D721Med (cell line): Measurements from ENCODE around the gene COLEC12.

ENCODE experiments used
- DNase-seq: peaks from one replicate; pipeline ENCODE4 v3.0.0; 2011; ENCODE audit warnings: low spot score; ENCODE audit not compliant: insufficient read length
- FAIRE-seq: peaks from 2 replicates; lab custom pipeline; 2011; peaks lifted over from hg19 to GRCh38; lab: Jason Lieb, UNC
- CTCF ChIP-seq: IDR thresholded peaks from 2 replicates; pipeline ENCODE4 v1.5.1; 2012; ENCODE audit warnings: mild to moderate bottlenecking, control low read depth; ENCODE audit not compliant: insufficient read depth; ENCODE audit errors: missing control alignments

Gene COLEC12

DNA sequence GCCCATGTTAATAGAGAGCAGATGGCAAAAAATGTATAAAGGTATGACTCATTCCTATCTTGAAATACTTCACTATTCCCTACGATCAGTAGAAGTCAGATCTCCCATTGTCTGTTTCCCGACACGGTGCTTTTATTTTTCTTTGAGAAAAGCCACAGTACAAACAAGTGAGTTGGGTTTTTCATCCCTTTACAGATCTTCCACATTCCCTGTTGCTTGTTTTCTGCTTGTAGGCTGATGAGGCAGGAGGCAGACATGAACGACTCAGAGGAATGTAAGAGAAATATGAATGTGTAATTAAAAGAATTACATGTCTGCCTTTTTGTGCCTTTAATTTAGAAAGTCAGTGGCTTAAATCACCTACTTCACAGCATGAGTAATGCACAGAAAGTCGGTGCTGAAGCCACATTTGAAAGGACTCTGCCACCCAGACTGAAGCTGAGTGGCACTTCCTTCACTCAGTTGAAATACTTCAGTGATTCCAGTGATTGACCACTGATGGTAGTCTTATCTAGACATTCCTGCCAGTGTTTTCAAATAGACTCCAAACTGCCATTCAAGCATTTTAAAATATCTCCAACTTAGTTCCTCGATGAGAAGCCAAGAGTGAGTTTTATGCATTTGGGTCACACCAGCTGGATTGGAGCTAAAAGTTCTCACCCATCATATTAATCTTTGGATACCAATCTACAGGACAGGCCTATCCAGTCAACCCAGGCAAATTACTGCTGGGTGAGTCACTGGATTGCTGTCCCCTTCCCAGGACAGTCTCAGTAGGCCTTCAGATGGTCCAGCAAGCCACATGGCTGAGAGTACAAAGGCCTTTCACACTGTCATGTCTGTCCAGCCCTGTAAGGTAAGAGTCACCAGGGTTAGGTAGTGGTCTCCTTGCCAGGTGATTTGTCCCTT is 79.0 kb downstream of the COLEC12 start:
- no peak for TF ChIP-seq CTCF
- DNase-seq (no peak), FAIRE-seq (no peak)

DNA sequence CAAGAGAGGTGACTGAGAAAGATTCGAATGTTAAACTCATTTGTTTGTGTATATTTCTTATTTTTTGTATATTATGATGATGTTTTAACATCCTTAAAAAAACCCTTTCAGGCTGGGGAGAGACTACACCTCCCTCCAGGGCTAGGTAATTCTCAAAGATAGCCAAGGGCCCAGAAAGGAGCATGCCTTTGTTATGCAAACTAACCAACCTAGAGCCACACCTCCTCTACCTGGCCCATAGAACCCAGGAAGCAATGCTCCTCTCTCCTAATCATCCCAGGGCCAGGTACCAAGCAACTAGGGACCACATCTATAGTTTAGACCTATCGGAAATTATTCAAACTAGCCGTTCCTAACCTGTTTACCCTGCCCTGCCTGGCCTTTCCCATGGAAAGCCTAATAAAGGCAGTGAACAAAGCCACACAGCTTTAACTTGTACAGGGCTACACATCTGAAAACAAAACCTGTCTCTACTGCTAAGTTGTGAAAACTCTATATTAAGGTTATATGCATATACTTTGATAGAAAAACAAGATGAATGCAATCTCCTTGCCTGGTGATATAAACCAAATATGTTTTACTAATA is 79.7 kb downstream of the COLEC12 start:
- FAIRE-seq (no peak), DNase-seq (no peak)
- no peak for TF ChIP-seq CTCF

DNA sequence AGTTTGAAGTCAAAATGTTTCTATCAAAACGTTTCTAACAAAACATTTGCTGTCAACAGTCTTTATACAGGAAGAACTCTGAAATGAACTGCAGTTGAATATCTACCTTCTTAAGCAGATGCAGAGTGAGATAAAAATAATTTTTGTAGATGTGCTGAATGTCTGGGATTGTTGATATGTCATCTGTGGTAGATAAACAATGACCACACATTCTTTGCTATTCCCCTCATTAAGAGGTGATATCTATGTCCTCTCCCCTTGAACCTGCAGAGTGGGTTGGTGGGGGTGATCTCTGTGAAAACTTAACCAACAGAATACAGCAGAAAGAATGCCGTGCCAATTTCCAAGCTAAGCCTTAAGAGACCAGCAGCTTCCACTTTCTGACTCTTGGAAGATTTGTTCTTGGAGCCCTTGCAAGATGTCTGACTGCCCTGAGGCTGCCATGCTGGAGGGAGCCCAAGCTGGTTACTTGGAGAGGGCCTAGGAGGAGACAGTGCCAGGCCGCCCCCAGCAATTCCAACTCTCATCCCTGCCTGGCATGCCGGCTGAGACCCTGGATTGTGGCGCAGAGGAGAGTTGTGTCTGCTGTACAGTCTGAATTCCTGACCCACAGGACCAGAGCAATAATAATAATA is 80.8 kb downstream of the COLEC12 start:
- FAIRE-seq, result no peak
- DNase-seq, result no peak
- TF ChIP-seq CTCF, result no peak

- no peak for FAIRE-seq
- DNase-seq, result no peak
- TF ChIP-seq CTCF, result no peak
Observed at GRCh38 chr18:417495-417894, 83.0 kb downstream of the COLEC12 start.

DNA sequence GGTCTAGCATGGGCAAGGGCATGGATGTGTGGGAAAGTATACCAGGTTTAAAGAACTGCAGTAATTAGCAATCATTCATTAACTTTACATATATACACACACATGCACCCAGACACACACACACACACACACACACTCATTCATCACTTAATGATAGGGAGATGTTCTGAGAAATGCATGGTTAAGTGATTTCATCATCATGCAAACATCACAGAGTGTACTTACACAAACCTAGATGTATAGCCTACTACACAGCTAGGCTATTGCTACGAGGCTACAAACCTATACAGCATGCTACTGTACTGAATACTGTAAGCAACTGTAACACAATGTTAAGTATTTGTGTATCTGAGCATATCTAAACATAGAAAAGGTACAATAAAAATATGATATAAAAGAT is 83.6 kb downstream of the COLEC12 start:
- FAIRE-seq, result peak; percentile 51

More for the DNA sequence above, 83.6 kb downstream of the COLEC12 start:
- no peak for DNase-seq
- TF ChIP-seq CTCF, result no peak
